K562 treated with DMSO at 1 percent for 12 hours (cell line): ENCODE measurements around the gene CAPN13. TPM values are rescaled to one million over a fixed set of nuclear protein-coding genes. Genes with fewer than 3 reads are reported as not detected.

ENCODE experiments used
- total RNA-seq: library from RNA; unstranded; fragments of 300-600 nt; gene quantifications from 2 replicates; pipeline ENCODE4 v1.2.3, GENCODE V29; 2022; ENCODE audit not compliant: insufficient read depth

The CAPN13 gene
- total RNA-seq, result not detected in 2 replicates

GRCh38 chr2:30807249-30807648 is at the start of gene CAPN13:
TSS of gene CAPN13 (minus strand) at chr2:30807446. CDS start at chr2:30787325, 20,121 bp downstream.

